GM12892 (cell line): Measurements from ENCODE around the gene NAB2.

Experiments used
- POLR2AphosphoS5 ChIP-seq: IDR thresholded peaks from 2 replicates; pipeline ENCODE4 v1.6.1; 2011; ENCODE audit warnings: low read depth, low read length, control low read depth
- TAF1 ChIP-seq: IDR thresholded peaks from 2 replicates; pipeline ENCODE4 v1.6.1; 2011; ENCODE audit warnings: low read depth, mild to moderate bottlenecking, control low read depth, low read length, borderline replicate concordance

- TF ChIP-seq TAF1, result no peak
- no peak for TF ChIP-seq POLR2AphosphoS5
Measured at GRCh38 chr12:57085999-57086492, 2.9 kb upstream of the NAB2 start.
